Uterus (tissue), 2 donors: Measurements from ENCODE around the gene ABCG1.

Source experiments
- POLR2A ChIP-seq, 2 donors: fragments of 450-650 bp; IDR thresholded peaks; one replicate each; pipeline ENCODE4 v1.6.1; 2016; ENCODE audit warnings: antibody characterized with exemption in 2 of 2, mild to moderate bottlenecking in 1 of 2, moderate library complexity in 1 of 2
- TF ChIP-seq, protein P1 (sequence below), 4 experiments: fragments of 200-600 bp in 2 of 4; fragments of 450-650 bp in 2 of 4; sonication (generic) in 2 of 4; IDR thresholded peaks; one replicate each; pipeline ENCODE4 v1.5.1; 2016 to 2019; ENCODE audit warnings: antibody characterized with exemption in 4 of 4, mild to moderate bottlenecking in 2 of 4, moderate library complexity in 1 of 4

DNA sequence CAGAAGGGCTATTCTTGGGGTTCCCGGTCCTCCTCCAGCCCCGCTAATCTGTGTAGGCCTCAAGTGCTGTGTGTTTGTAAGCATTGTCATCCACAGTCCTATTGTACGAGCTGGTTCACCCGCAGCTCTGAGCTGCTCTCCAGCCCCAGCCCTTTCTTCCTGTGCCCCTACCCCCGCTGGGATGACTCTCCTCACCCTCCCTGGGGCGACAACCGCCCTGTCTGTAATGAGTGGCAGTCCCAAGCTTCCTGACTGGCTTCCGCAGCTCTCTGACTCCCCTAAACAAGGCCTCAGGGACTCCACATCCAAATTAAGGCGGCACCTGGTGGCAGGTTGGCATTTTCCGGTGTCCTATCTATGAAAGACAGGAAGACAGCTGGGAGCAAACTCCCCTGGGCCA, 50.4 kb downstream of the ABCG1 start:
- TF ChIP-seq, protein P1, sequence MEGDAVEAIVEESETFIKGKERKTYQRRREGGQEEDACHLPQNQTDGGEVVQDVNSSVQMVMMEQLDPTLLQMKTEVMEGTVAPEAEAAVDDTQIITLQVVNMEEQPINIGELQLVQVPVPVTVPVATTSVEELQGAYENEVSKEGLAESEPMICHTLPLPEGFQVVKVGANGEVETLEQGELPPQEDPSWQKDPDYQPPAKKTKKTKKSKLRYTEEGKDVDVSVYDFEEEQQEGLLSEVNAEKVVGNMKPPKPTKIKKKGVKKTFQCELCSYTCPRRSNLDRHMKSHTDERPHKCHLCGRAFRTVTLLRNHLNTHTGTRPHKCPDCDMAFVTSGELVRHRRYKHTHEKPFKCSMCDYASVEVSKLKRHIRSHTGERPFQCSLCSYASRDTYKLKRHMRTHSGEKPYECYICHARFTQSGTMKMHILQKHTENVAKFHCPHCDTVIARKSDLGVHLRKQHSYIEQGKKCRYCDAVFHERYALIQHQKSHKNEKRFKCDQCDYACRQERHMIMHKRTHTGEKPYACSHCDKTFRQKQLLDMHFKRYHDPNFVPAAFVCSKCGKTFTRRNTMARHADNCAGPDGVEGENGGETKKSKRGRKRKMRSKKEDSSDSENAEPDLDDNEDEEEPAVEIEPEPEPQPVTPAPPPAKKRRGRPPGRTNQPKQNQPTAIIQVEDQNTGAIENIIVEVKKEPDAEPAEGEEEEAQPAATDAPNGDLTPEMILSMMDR (IDR thresholded peaks at IDR 0.05): no peak
- no peak for TF ChIP-seq POLR2A (IDR thresholded peaks at IDR 0.05)
